ENCODE data around the gene COL5A2. TPM values are rescaled to one million over a fixed set of nuclear protein-coding genes. Genes with fewer than 3 reads are reported as not detected.

Gene COL5A2
- total RNA-seq, 1 donor from 2014 or later, result 1,927 TPM

- TF ChIP-seq, protein P1, sequence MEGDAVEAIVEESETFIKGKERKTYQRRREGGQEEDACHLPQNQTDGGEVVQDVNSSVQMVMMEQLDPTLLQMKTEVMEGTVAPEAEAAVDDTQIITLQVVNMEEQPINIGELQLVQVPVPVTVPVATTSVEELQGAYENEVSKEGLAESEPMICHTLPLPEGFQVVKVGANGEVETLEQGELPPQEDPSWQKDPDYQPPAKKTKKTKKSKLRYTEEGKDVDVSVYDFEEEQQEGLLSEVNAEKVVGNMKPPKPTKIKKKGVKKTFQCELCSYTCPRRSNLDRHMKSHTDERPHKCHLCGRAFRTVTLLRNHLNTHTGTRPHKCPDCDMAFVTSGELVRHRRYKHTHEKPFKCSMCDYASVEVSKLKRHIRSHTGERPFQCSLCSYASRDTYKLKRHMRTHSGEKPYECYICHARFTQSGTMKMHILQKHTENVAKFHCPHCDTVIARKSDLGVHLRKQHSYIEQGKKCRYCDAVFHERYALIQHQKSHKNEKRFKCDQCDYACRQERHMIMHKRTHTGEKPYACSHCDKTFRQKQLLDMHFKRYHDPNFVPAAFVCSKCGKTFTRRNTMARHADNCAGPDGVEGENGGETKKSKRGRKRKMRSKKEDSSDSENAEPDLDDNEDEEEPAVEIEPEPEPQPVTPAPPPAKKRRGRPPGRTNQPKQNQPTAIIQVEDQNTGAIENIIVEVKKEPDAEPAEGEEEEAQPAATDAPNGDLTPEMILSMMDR (IDR thresholded peaks at IDR 0.05), result no peak
- DNase-seq (ENCODE audit: low spot score), result no peak
- Mint-ChIP-seq H3K27me3 (ENCODE audit: low read depth) (no peaks in the 10 kb centered on the region), H3K4me3 (ENCODE audit: unreplicated experiment) (no peak overlapping the region), H3K9me3 (ENCODE audit: low read depth) (no peaks in the 10 kb centered on the region), H3K27ac (ENCODE audit: unreplicated experiment) (peak overlapping the region; percentile 87), H3K4me1 (ENCODE audit: low read depth) (peaks cover 73% of the 10 kb centered on the region), H3K36me3 (ENCODE audit: low read depth) (peaks cover 45% of the 10 kb centered on the region)
These were observed 96.5 kb downstream of the COL5A2 start for GRCh38 chr2:189083106-189083505.

DNA sequence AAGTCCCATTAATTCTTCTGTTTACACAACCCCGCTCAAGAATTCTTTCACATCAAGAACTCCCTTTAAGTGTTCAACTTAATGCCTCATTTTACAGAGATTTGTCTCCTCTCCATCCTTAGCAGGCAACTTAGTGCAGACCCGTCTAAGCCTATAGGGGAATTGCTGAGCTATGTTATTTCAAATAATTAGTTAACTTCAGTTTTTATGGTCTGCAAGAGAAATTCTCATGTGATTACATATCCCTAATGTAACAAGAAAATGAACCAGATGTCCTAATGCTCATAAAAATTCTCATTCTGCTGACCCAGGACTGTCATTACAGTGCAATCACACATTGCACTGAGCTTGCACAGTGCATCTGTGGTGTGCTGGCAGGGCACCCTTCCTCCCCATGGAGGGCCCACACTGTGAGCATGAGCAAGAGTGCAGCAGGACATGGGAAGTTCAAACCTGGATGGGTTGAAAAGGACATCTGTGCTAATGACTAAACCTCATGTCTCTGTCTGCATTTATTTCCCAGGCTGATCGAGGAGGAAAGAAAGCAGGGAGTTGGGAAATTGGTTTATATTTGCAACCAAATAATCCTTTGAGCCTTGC is 97.1 kb downstream of the COL5A2 start:
- DNase-seq (ENCODE audit: low spot score), result no peak
- Mint-ChIP-seq H3K27ac (ENCODE audit: unreplicated experiment) (peak overlapping the region; percentile 87), H3K4me1 (ENCODE audit: low read depth) (peaks cover 69% of the 10 kb centered on the region), H3K9me3 (ENCODE audit: low read depth) (no peaks in the 10 kb centered on the region), H3K27me3 (ENCODE audit: low read depth) (no peaks in the 10 kb centered on the region), H3K4me3 (ENCODE audit: unreplicated experiment) (no peak overlapping the region), H3K36me3 (ENCODE audit: low read depth) (peaks cover 46% of the 10 kb centered on the region)
- TF ChIP-seq, protein P1 (IDR thresholded peaks at IDR 0.05), result no peak

DNA sequence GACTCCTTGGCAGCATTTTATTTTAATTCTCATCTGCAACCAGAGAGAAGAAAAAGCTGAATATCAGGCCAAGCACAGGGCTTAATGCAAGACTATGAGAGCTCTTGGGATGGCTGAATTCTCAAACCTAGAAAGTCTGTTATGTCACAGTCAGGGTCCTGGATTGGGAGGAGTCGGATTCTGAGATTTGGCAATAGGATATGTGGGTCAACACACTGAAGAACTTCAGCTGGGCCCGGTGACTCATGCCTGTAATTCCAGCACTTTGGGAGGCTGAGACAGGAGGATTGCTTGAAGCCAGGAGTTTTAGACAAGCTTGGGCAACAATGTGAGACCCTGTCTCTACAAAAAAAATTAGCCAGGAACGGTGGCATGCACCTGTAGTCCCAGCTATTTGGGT is 103.0 kb downstream of the COL5A2 start:
- Mint-ChIP-seq H3K27me3 (ENCODE audit: low read depth) (no peaks in the 10 kb centered on the region), H3K27ac (ENCODE audit: unreplicated experiment) (peak overlapping the region; percentile 25), H3K9me3 (ENCODE audit: low read depth) (no peaks in the 10 kb centered on the region), H3K4me3 (ENCODE audit: unreplicated experiment) (no peak overlapping the region), H3K4me1 (ENCODE audit: low read depth) (peaks cover 63% of the 10 kb centered on the region), H3K36me3 (ENCODE audit: low read depth) (peaks cover 50% of the 10 kb centered on the region)
- TF ChIP-seq, protein P1 (IDR thresholded peaks at IDR 0.05), result no peak
- DNase-seq (ENCODE audit: low spot score), result no peak

- Mint-ChIP-seq H3K4me3 (ENCODE audit: unreplicated experiment) (no peak overlapping the region), H3K27me3 (ENCODE audit: low read depth) (no peaks in the 10 kb centered on the region), H3K27ac (ENCODE audit: unreplicated experiment) (peak overlapping the region; percentile 25), H3K36me3 (ENCODE audit: low read depth) (peaks cover 52% of the 10 kb centered on the region), H3K4me1 (ENCODE audit: low read depth) (peaks cover 65% of the 10 kb centered on the region), H3K9me3 (ENCODE audit: low read depth) (no peaks in the 10 kb centered on the region)
- no peak for DNase-seq (ENCODE audit: low spot score)
- TF ChIP-seq, protein P1 (IDR thresholded peaks at IDR 0.05), result no peak
These were observed 103.4 kb downstream of the COL5A2 start for GRCh38 chr2:189076120-189076519.

DNA sequence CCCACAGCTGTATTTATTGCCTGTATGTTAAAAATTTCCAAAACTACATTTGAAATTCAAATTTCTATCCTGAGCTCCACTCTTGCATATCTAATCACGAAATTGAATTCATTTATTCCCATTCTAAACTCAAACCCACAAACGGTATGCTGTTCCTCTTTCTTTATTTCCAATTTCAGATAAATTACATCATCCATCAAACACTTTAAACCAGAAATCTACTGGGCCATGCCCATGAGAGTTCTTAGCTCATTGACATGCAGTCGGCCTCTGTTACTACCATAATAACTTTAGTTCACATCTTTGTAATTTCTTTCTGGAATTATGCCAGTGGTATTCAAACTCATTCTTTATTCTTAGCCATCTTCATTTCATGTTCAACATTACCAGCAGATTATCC is 105.1 kb downstream of the COL5A2 start:
- H3K4me1 Mint-ChIP-seq (ENCODE audit: low read depth), result peaks cover 68% of the 10 kb centered on the region
- no peak overlapping the region for H3K4me3 Mint-ChIP-seq (ENCODE audit: unreplicated experiment)
- no peaks in the 10 kb centered on the region for H3K27me3 Mint-ChIP-seq (ENCODE audit: low read depth)
- H3K27ac Mint-ChIP-seq (ENCODE audit: unreplicated experiment), result peak overlapping the region; percentile 86
- peaks cover 60% of the 10 kb centered on the region for H3K36me3 Mint-ChIP-seq (ENCODE audit: low read depth)
- TF ChIP-seq, protein P1 (IDR thresholded peaks at IDR 0.05), result no peak
- H3K9me3 Mint-ChIP-seq (ENCODE audit: low read depth), result no peaks in the 10 kb centered on the region
- DNase-seq (ENCODE audit: low spot score), result no peak
